Stimulated activated CD8-positive, alpha-beta memory T cell treated with anti-CD3 and anti-CD28 coated beads, Interleukin-15, amount 100 ng/mL, for 48 hours (primary cell): ENCODE measurements around the gene SCN8A.
A peak's percentile ranks its signal among the peaks of the same experiment; 100 is the strongest.
"Not testable (repeated sequence)": the region's sequence is repeated elsewhere in the genome, so short reads cannot be mapped to it uniquely, and the experiment has no call there.

Source experiments
- DNase-seq, 2 donors: peaks; one replicate each; pipeline ENCODE4 v3.0.0-alpha.2; 2020; ENCODE audit warnings: low read depth in 2 of 2

Gene SCN8A

GRCh38 chr12:51815571-51815970, 224.5 kb downstream of the SCN8A start:
- no peak for DNase-seq

DNA sequence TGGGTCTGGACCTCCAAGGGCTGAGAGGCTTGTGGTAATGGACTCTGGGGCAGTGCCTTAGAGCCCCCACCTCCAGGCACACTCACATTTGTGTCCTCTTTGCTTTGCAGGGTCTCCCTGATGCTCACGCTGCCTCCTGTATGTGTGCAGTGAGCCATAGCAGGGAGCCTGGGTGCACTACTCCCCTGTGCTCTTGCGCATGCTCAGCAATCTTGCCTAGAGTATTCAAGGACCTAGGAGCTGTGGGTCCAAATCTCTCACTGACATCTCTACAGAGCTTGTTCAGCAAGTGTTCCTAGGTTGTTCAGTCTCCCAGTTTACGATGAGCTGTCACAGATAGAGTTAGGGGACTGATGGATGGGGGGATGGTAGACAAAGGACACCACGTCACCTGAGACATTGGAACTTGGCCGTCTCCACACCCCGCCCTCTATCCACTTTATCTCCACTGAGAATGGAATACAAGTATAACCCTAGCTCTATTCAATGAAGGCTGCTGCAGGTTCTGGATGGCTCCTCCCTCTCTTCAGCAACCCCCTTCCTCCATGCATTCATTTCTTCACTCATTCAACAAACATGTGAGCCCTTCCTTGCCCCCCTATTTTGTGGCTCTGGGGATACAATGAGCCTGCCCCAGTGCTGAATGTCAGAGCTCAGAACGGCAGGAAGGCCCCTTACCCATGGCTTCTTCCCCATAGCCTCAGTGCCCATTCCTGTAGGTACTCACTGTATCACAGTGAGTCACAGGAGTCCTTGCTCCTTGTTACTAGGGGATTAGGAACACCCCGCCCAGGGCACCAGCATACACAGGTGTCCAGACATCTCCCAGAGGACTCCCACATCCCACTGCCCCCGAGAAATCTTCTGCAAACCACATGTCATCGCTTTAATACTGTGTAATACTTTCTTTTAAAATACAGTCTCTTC, 226.3 kb downstream of the SCN8A start:
- no peak for DNase-seq

- no peak for DNase-seq
Measured at GRCh38 chr12:51818086-51818485, 227.1 kb downstream of the SCN8A start.

DNA sequence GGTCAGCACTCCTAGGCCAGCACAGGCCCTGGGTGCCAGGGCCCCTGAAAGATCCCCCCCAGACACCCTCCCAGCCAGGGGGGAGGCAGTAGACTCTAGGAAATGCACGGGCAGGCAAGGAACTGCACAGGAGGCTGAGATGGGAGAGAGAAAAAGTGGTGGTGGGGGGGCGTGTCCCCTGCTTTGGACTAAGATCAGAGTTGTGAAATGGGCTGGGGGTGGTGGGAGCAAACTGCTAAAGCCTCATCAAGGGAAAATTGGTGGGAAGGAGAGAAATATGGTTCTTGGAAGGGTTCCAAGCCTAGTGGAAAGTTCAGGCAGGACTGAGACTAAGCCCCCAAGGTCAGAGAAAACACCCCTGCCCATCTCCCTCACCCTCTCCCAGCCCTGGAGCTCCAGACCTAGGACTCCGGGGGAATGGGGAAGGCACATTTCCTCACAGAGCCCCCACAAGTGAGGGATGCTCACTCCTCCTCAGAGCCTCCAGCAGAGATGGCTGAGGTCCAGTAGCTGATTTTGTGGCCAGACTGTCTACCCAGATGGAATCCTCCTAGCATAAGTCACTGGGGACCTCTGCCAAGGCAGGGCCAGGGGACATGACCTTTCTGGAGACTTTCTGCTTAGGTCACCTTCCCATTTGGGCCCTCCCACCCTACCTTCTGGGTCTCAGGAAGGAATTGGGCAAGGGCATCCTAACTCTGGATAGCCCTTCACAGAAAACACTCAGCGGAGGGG, 227.7 kb downstream of the SCN8A start:
- DNase-seq: no peak

DNA sequence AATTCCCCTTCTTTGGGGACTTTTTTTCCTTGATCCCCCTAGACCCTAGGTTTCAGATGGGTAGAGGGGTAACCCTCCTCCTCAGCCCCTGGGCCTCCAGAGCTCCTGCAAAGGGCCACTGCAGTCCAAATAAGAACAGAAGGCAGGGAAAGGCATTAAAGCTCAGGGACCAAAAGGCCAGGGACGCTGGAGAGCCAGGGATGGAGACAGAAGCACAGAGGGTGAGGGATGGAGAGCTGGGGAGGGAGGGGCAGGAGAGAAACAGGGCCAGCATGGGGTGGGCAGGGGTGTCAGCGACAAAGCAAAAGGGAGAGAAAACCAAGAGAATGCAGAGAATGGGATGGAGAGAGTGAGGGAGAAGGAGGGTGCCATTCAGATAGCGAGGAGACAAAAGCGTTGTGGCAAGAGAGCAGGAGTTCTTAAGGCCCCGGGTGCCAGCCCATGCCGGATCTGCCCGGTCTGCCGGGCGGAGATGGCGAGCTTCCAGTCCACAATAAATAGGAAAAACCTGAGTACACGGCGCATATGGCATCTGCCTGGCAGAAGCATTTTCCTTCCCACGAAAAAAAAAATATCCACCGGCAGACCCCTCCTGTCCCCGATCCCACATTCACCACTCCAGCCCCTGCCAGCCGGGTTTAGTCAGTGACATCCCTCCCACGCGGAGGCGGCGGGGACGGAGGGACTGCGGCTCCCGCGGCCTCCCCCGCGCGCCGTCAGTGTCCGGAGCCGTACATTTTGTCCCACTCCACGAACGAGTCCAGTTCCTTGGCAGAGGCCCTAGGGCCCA, 228.9 kb downstream of the SCN8A start:
- DNase-seq: no peak

- peak; percentile 75 to 83 for DNase-seq
Measured at GRCh38 chr12:51820526-51821439, 229.8 kb downstream of the SCN8A start.

GRCh38 chr12:51821440-51822260, 230.6 kb downstream of the SCN8A start:
- peak in 1 of 2 donors; percentile 2 for DNase-seq

- DNase-seq: no peak
Measured at GRCh38 chr12:51822261-51822616, 231.2 kb downstream of the SCN8A start.

DNA sequence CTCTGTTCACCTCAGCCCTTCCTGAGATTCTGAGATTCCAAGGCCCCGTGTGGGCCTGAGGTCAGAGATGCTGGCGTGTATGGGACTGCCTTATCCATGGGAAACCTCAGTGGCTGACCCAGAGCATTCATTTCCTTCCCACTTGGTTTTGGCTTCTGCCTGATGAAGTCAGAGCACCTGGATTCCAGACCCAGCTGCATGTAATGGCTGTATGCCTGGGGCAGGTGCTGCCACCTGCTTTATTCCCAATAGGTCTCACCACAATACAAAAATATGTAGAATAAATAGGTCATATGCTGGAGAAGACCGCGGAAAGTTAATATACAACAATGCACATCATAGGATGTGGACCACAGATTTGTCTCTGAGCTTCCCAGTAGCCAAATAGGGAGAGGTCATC, 231.9 kb downstream of the SCN8A start:
- DNase-seq: no peak

- DNase-seq: no peak
Measured at GRCh38 chr12:51823875-51824565, 233.0 kb downstream of the SCN8A start.

GRCh38 chr12:51825216-51825615, 234.2 kb downstream of the SCN8A start:
- no peak for DNase-seq

DNA sequence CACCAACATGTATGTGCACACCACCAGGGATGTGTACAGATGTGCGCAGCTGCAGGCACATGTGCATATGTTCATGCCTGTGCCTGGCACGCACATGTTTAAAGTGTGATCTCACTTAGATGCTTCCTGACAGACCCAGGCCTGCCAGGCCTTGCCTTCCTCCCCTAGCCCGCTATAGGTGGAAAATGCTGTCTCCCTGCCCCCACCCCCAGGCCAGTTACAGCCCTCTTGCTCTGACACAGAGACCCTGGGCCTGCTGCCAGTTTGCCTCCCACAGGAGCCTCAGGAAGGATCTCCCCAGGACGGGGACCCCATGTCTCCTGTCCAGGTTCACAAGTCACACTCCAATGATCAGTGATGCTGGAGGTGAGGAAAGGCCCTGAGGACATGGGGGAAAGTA, 235.8 kb downstream of the SCN8A start:
- DNase-seq: no peak

DNA sequence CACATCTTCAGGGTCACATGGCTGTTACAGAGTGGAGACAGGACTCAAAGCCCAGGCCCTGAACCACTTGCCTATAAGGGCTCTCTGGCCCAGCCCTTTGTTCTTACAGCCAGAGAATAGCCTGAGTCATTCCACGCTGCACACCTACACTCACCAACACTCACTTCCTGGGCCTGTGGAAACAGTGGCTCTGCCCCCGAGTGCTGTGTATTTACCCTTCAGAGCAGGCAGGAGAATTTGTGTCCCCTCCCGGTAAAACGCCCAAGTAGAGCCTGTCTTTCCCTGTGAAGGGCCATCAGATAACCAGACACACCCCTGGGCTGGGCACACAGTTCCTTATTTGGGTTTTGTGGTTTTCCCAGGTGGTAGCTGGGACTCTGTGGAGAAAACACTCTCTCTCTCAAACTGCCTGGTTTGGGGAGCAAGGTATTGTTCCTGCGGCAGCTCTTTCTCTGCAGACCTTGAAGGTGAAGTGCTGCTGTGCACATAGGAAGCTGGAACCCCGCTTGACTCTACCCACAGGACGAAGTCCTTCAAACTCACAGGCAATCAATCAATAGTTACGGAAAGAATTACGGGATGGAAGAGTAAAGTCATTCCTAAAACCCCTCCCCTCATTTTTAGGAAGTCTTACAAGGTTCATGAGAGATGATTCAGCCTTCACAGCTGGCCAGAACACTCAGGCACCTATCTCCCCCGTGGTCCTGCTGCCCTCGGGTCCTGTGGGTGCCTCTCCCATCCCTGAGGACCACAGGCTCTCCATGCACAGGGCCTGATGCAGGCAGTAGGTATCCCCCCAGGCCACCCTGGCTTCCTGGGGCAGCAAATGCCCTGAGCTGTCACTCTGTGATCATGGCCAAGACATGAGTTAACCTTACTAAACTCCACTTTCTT, 237.1 kb downstream of the SCN8A start:
- DNase-seq: peak; percentile 51 to 67

DNA sequence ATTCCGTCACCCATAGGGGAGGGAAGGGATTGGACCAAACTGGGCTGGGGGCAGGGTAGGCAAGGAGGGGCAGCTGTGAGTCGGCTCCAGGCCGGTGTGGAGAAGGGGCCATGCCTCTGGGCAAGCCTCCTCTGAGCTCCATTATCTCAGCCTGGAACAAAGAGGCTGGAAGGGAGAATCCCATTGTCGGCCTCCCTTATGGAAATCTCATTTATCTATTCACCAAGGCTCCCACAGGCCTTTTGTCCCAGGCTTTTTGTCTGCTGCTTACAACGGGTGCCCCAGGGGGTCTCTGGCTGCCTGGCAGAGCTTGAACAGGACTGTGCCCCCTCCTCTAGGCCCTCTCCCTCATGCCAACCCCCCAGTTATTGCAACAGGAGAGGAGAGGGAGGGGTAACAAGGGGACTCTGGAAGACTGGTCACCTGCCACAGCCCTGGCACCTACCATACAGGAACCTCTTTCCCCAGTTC, 238.0 kb downstream of the SCN8A start:
- DNase-seq: no peak

- no peak for DNase-seq
Measured at GRCh38 chr12:51829641-51830040, 238.6 kb downstream of the SCN8A start.

- DNase-seq: not testable (repeated sequence)
Measured at GRCh38 chr12:51831817-51832216, 240.8 kb downstream of the SCN8A start.

DNA sequence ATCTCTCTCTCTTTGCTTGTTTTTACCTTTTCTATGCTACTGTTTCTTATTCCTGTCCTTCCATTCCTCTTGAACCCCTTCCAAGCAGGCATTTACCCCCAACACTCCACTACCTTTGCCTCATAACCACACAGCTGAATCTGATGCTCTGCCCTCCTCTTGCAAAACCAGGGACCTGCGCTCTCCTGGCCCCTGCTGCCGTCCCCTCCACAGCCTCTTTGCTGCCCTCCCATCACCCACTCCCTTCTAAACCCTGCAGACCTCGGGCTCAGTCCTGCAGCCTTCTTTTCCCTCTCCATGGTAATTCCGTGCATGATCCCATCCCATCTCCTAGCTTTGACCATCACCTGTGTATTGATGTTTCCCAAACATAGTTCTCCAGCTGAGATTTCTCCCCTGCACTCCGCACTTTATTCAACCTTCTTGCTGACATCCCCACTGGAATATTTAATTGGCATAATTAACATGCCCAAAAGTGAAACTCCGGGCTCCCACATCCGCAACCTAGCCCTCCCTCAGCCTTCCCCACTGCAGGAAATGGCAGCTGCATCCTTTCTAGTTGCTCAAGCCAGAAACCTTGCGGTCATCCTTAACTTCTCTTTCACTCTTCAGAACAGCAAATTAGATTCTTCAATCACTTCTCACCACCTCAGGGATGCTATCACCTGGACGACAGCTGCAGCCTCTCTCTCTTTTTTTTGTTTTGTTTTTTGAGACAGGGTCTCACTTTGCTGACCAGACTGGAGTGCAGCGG, 241.5 kb downstream of the SCN8A start:
- DNase-seq: no peak
